A549 (cell line): Measurements from ENCODE around the gene OR1L6. TPM values are rescaled to one million over a fixed set of nuclear protein-coding genes. Genes with fewer than 3 reads are reported as not detected.
A peak's percentile ranks its signal among the peaks of the same experiment; 100 is the strongest.

Experiments
- ATAC-seq, 2 experiments: fragments of 200-7000 bp in 1 of 2; fragments of >200 bp in 1 of 2; cut with Nextera tagmentation in 1 of 2; cut with Tn5 transposase in 1 of 2; 3 replicates each; pipeline versions ENCODE4 v1.8.0 to v1.9.1; 2018 to 2020; ENCODE audit warnings: mild to moderate bottlenecking in 1 of 2, moderate library complexity in 1 of 2
- CTCF ChIA-PET: fragments of 300-600 bp; sonication (Branson Sonifier 250); formaldehyde crosslinking; extraction: SDS; loops from one replicate; lab custom pipeline; 2021; ENCODE audit warnings: antibody characterized with exemption, inconsistent platforms; lab: Yijun Ruan, JAX
- POLR2A ChIA-PET: fragments of 350-600 bp; formaldehyde crosslinking; extraction: SDS; loops from one replicate; lab custom pipeline; 2021; ENCODE audit warnings: antibody characterized with exemption, inconsistent platforms; lab: Yijun Ruan, JAX
- DNase-seq, 2 experiments: peaks; one replicate each; pipeline versions ENCODE4 v3.0.0 to v3.0.0-alpha.2; 2011 to 2016; ENCODE audit warnings: low read depth in 1 of 2, low spot score in 1 of 2
- FAIRE-seq: peaks from 2 replicates; lab custom pipeline; 2011; peaks lifted over from hg19 to GRCh38; lab: Jason Lieb, UNC
- H3K27ac ChIP-seq, 2 experiments: fragments of >200 bp; sonication (Bioruptor Twin); formaldehyde crosslinking; 3 replicates each; pipeline ENCODE4 v1.5.1; 2016 to 2017
- H3K4me1 ChIP-seq: fragments of >200 bp; sonication (Bioruptor Twin); formaldehyde crosslinking; 3 replicates; pipeline ENCODE4 v1.6.1; 2016
- H3K4me2 ChIP-seq: fragments of >200 bp; sonication (Bioruptor Twin); formaldehyde crosslinking; 3 replicates; pipeline ENCODE4 v1.6.1; 2016
- H3K4me3 ChIP-seq: fragments of >200 bp; sonication (Bioruptor Twin); formaldehyde crosslinking; 3 replicates; pipeline ENCODE4 v1.5.1; 2016
- H3K9me3 ChIP-seq: fragments of >200 bp; sonication (Bioruptor Twin); formaldehyde crosslinking; 3 replicates; pipeline ENCODE4 v1.6.1; 2016
- BHLHE40 ChIP-seq: IDR thresholded peaks from 2 replicates; pipeline ENCODE4 v1.6.1; 2012; ENCODE audit warnings: low read depth, low read length, inconsistent platforms
- CHD2 ChIP-seq: fragments of 150-350 bp; IDR thresholded peaks from 2 replicates; pipeline ENCODE4 v1.6.1; 2014; ENCODE audit warnings: low read length; ENCODE audit not compliant: partially characterized antibody
- CHD4 ChIP-seq: fragments of 200-600 bp; sonication (generic); IDR thresholded peaks from 2 replicates; pipeline ENCODE4 v1.6.1; 2016; ENCODE audit warnings: antibody characterized with exemption, mild to moderate bottlenecking, borderline replicate concordance
- ESRRA ChIP-seq: fragments of 150-350 bp; IDR thresholded peaks from 2 replicates; pipeline ENCODE4 v1.6.1; 2014; ENCODE audit warnings: mild to moderate bottlenecking, low read length, borderline replicate concordance
- FOSB ChIP-seq: fragments of 250-450 bp; sonication (Bioruptor Pico); IDR thresholded peaks from 2 replicates; pipeline ENCODE4 v1.5.0; 2020; ENCODE audit warnings: mild to moderate bottlenecking, moderate library complexity
- GATA3 ChIP-seq: IDR thresholded peaks from 2 replicates; pipeline ENCODE4 v1.6.1; 2012; ENCODE audit warnings: borderline replicate concordance
- HEYL ChIP-seq: fragments of 250-450 bp; sonication (Bioruptor Pico); IDR thresholded peaks from 2 replicates; pipeline ENCODE4 v1.8.0; 2021; ENCODE audit warnings: mild to moderate bottlenecking, moderate library complexity
- HOXA7 ChIP-seq: fragments of 250-450 bp; sonication (Bioruptor Pico); IDR thresholded peaks from 2 replicates; pipeline ENCODE4 v1.5.0; 2020; ENCODE audit warnings: mild to moderate bottlenecking, moderate library complexity
- HOXB13 ChIP-seq: fragments of 250-450 bp; sonication (Bioruptor Pico); IDR thresholded peaks from 2 replicates; pipeline ENCODE4 v1.5.0; 2020; ENCODE audit warnings: low read depth, mild to moderate bottlenecking, moderate library complexity
- HOXB5 ChIP-seq: fragments of 250-450 bp; sonication (Bioruptor Pico); IDR thresholded peaks from 2 replicates; pipeline ENCODE4 v1.5.0; 2020; ENCODE audit warnings: mild to moderate bottlenecking, moderate library complexity
- JUN ChIP-seq, 2 experiments: fragments of >200 bp; sonication (Bioruptor Twin); formaldehyde crosslinking; IDR thresholded peaks; 2 replicates in 1 of 2; 3 replicates in 1 of 2; pipeline ENCODE4 v1.6.1; 2016 to 2017
- KDM5A ChIP-seq: fragments of 200-600 bp; sonication (generic); IDR thresholded peaks from 2 replicates; pipeline ENCODE4 v1.6.1; 2016; ENCODE audit warnings: antibody characterized with exemption, mild to moderate bottlenecking
- MAFK ChIP-seq: fragments of 450-650 bp; IDR thresholded peaks from 2 replicates; pipeline ENCODE4 v1.6.1; 2014; ENCODE audit not compliant: partially characterized antibody
- MYC ChIP-seq: IDR thresholded peaks from 2 replicates; pipeline ENCODE4 v1.6.1; 2012; ENCODE audit warnings: mild to moderate bottlenecking, inconsistent platforms, low read length, improper control_type of control experiment, borderline replicate concordance
- NPAS2 ChIP-seq: fragments of 250-450 bp; sonication (Bioruptor Pico); IDR thresholded peaks from 2 replicates; pipeline ENCODE4 v1.8.0; 2022; ENCODE audit warnings: mild to moderate bottlenecking, moderate library complexity, borderline replicate concordance
- POLR2AphosphoS2 ChIP-seq: conservative IDR thresholded peaks from 2 replicates; pipeline ENCODE4 v1.6.1; 2012; ENCODE audit warnings: low read length, improper control_type of control experiment, inconsistent platforms
- RARB ChIP-seq: fragments of 250-450 bp; sonication (Bioruptor Pico); IDR thresholded peaks from 2 replicates; pipeline ENCODE4 v1.8.0; 2021; ENCODE audit warnings: mild to moderate bottlenecking, moderate library complexity
- ZNF302 ChIP-seq: fragments of 250-450 bp; sonication (Bioruptor Pico); IDR thresholded peaks from 2 replicates; pipeline ENCODE4 v1.9.0; 2021; ENCODE audit warnings: inconsistent platforms, mild to moderate bottlenecking, moderate library complexity
- WGBS: methylation state at CpG from one replicate; pipeline ENCODE4 v1.1.6; 2017; ENCODE audit errors: missing lambda C conversion rate; 5-methylcytosine and 5-hydroxymethylcytosine counted together
- polyA plus RNA-seq, 4 experiments: library from polyadenylated mRNA; depleted of rRNA in 3 of 4; stranded (reverse); fragments of >200 nt; fragmentation: RNase III in 1 of 4; extraction: RNeasy Plus Mini Kit Qiagen cat#74134 plus additional on column Dnase treatment in 1 of 4; gene quantifications; 2 replicates in 3 of 4; 3 replicates in 1 of 4; pipeline ENCODE4 v1.2.3, GENCODE V29; 2011 to 2017
- TF ChIP-seq, protein P1 (sequence below): fragments of >200 bp; sonication (Bioruptor Twin); formaldehyde crosslinking; IDR thresholded peaks from 3 replicates; pipeline ENCODE4 v1.6.1; 2016
- TF ChIP-seq, protein P2 (sequence below): fragments of 250-450 bp; sonication (Bioruptor Pico); IDR thresholded peaks from 2 replicates; pipeline ENCODE4 v1.5.0; 2021; ENCODE audit warnings: mild to moderate bottlenecking, moderate library complexity, borderline replicate concordance
- TF ChIP-seq, protein P3 (sequence below): IDR thresholded peaks from 2 replicates; pipeline ENCODE4 v1.6.1; 2012; ENCODE audit warnings: low read depth, borderline replicate concordance
- TF ChIP-seq, protein P4 (sequence below): fragments of 250-450 bp; sonication (Bioruptor Pico); IDR thresholded peaks from 2 replicates; pipeline ENCODE4 v1.5.0; 2020; ENCODE audit warnings: low read depth, mild to moderate bottlenecking, moderate library complexity
- TF ChIP-seq, protein P5 (sequence below): fragments of >200 bp; sonication (Bioruptor Twin); formaldehyde crosslinking; IDR thresholded peaks from 2 replicates; pipeline ENCODE4 v1.6.1; 2016

Gene OR1L6
- polyA plus RNA-seq, 2 of the 4 experiments (the other 2 are of a cell fraction) = not detected

DNA sequence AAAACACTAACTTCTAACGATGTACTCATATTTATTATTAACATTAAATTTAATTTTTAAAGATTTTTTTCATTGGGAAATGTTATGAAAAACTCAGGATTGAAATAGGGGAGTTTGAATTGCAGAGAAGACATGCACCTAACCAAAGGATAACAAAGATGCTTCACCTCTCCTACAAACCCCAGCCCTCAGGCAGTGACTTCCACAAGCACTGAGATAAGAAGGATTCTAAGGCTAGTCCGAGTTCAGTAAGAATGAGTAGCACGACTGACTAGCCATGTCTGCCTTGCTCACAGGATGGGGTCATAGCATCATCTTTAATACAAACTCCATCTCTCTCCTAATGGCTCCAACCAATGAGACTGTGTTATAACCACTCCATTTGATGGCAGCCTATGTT is 39.6 kb downstream of the OR1L6 start:
- no peak overlapping the region for H3K4me3 ChIP-seq

DNA sequence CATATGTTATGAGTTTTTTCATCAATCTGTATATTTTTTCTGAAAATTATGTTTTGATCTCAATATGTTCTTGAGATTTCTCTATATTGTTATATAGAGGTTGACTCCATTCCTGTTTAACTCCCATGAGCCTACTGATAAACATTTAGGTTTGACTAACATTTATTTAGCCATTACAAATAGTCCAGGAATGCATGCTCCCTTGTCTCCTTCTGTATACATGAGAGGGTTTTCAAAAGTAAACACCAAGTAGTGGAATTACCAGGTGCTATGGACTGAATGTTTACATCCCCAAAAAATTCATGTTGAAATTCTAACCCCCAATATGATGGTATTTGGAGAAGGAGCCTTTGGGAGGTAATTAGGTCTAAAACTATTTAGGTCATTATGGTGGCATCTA is 43.2 kb downstream of the OR1L6 start:
- H3K27ac ChIP-seq = no peak overlapping the region
- no peak for DNase-seq
- CTCF ChIA-PET = no interaction called here
- ATAC-seq = no peak; a peak in 1 of 6 replicates
- POLR2A ChIA-PET = no interaction called here
- no peak overlapping the region for H3K4me3 ChIP-seq
- FAIRE-seq = no peak
- H3K9me3 ChIP-seq = no peaks in the 10 kb centered on the region
- peak overlapping the region; percentile 31; the same call in 2 of the 3 replicates for H3K4me2 ChIP-seq
- peaks cover 9% of the 10 kb centered on the region; the same call in 1 of the 3 replicates for H3K4me1 ChIP-seq
- TF ChIP-seq, protein P1, sequence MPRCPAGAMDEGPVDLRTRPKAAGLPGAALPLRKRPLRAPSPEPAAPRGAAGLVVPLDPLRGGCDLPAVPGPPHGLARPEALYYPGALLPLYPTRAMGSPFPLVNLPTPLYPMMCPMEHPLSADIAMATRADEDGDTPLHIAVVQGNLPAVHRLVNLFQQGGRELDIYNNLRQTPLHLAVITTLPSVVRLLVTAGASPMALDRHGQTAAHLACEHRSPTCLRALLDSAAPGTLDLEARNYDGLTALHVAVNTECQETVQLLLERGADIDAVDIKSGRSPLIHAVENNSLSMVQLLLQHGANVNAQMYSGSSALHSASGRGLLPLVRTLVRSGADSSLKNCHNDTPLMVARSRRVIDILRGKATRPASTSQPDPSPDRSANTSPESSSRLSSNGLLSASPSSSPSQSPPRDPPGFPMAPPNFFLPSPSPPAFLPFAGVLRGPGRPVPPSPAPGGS = no peak
- TF ChIP-seq MAFK (no peak), KDM5A (no peak), HOXB5 (CRISPR knock-in tag) (no peak), MYC (no peak), RARB (no peak), GATA3 (no peak), JUN (IDR thresholded peaks at IDR 0.05) (no peak), NPAS2 (CRISPR knock-in tag) (no peak), POLR2AphosphoS2 (no peak), ZNF302 (CRISPR knock-in tag) (no peak), CHD2 (no peak), FOSB (CRISPR knock-in tag) (no peak), BHLHE40 (no peak), CHD4 (no peak)
- TF ChIP-seq, protein P2, sequence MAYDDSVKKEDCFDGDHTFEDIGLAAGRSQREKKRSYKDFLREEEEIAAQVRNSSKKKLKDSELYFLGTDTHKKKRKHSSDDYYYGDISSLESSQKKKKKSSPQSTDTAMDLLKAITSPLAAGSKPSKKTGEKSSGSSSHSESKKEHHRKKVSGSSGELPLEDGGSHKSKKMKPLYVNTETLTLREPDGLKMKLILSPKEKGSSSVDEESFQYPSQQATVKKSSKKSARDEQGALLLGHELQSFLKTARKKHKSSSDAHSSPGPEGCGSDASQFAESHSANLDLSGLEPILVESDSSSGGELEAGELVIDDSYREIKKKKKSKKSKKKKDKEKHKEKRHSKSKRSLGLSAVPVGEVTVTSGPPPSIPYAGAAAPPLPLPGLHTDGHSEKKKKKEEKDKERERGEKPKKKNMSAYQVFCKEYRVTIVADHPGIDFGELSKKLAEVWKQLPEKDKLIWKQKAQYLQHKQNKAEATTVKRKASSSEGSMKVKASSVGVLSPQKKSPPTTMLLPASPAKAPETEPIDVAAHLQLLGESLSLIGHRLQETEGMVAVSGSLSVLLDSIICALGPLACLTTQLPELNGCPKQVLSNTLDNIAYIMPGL = no peak
- TF ChIP-seq, protein P3, sequence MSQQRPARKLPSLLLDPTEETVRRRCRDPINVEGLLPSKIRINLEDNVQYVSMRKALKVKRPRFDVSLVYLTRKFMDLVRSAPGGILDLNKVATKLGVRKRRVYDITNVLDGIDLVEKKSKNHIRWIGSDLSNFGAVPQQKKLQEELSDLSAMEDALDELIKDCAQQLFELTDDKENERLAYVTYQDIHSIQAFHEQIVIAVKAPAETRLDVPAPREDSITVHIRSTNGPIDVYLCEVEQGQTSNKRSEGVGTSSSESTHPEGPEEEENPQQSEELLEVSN = no peak
- TF ChIP-seq, protein P4, sequence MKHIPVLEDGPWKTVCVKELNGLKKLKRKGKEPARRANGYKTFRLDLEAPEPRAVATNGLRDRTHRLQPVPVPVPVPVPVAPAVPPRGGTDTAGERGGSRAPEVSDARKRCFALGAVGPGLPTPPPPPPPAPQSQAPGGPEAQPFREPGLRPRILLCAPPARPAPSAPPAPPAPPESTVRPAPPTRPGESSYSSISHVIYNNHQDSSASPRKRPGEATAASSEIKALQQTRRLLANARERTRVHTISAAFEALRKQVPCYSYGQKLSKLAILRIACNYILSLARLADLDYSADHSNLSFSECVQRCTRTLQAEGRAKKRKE (CRISPR knock-in tag) = no peak
- TF ChIP-seq, all 56 proteins: peak for 0

More for the DNA sequence above, 39.6 kb downstream of the OR1L6 start:
- H3K4me1 ChIP-seq = peaks cover 22% of the 10 kb centered on the region
- DNase-seq = no peak
- ATAC-seq = no peak
- H3K4me2 ChIP-seq = no peak overlapping the region
- H3K9me3 ChIP-seq = no peaks in the 10 kb centered on the region
- under 1% methylated on average over 3 of the region's 3 CpGs for WGBS
- TF ChIP-seq, protein P5, sequence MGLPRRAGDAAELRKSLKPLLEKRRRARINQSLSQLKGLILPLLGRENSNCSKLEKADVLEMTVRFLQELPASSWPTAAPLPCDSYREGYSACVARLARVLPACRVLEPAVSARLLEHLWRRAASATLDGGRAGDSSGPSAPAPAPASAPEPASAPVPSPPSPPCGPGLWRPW = no peak
- TF ChIP-seq BHLHE40 (no peak), FOSB (CRISPR knock-in tag) (no peak)
- CTCF ChIA-PET = interaction anchor here (0.9 kb wide), 1 partner anchor 54 kb away, joined by 3 read pairs; no protein-coding TSS in a partner anchor
- no peak for FAIRE-seq
- H3K27ac ChIP-seq = no peak overlapping the region
- POLR2A ChIA-PET = no interaction called here

DNA sequence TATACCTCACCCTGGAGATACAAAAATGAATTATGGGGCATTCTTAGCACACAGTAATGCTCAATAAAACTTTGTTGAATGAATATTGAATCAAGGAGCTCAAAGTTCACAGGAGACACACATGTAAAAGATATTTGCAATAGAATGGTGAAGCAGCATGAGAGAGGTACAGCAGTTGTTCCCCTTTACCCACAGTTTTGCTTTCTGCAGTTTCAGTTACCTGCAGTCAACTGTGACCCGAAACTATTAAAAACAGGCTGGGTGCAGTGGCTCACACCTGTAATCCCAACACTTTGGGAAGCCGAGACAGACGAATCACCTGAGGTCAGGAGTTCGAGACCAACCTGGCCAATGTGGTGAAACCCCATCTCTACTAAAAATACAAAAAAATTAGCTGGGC is 44.2 kb downstream of the OR1L6 start:
- FAIRE-seq (no peak), DNase-seq (no peak), ATAC-seq (no peak)
- WGBS = 57% methylated on average over 4 of the region's 4 CpGs
- POLR2A ChIA-PET = interaction anchor here (0.6 kb wide), 1 partner anchor 1282 kb away, joined by 3 read pairs; no protein-coding TSS in a partner anchor
- no peaks in the 10 kb centered on the region for H3K9me3 ChIP-seq
- H3K4me3 ChIP-seq = no peak overlapping the region
- TF ChIP-seq CHD4 (no peak), HEYL (no peak), ESRRA (no peak), RARB (no peak), HOXA7 (CRISPR knock-in tag) (no peak), NPAS2 (CRISPR knock-in tag) (no peak), HOXB13 (CRISPR knock-in tag) (no peak)
- TF ChIP-seq, protein P1 = no peak
- TF ChIP-seq, protein P3 = no peak
- no peak overlapping the region for H3K4me2 ChIP-seq
- CTCF ChIA-PET = interaction anchor here (1.0 kb wide), 1 partner anchor 322 kb away, joined by 3 read pairs; no protein-coding TSS in a partner anchor
- H3K4me1 ChIP-seq = peaks cover 9% of the 10 kb centered on the region; the same call in 1 of the 3 replicates
- H3K27ac ChIP-seq = no peak overlapping the region
